Suppressor macrophage (primary cell): ENCODE results near the gene OR1K1.
"Not testable (repeated sequence)": the region's sequence is repeated elsewhere in the genome, so short reads cannot be mapped to it uniquely, and the experiment has no call there.

Source experiments
- DNase-seq, 4 experiments: peaks; one replicate each; pipeline ENCODE4 v3.0.0-alpha.2; 2020 to 2022
- total RNA-seq, 17 experiments: gene quantifications; one replicate each; lab custom pipeline; 2026; ENCODE audit warnings: mixed read lengths in 6 of 17, inconsistent platforms in 3 of 17; lab: John Stamatoyannopoulos, UW

The OR1K1 gene
- total RNA-seq, result 0 to 0.55 (median 0) reads per million in 17 experiments

GRCh38 chr9:122800066-122801060 lies at the start of gene OR1K1:
Gene OR1K1, plus strand, starts transcription at chr9:122800123. Its CDS starts 0 bp downstream, at chr9:122800123.
- no peak for DNase-seq

- no peak for DNase-seq
Observed at GRCh38 chr9:122754825-122755224, 45.1 kb upstream of the OR1K1 start.

- no peak for DNase-seq
Observed at GRCh38 chr9:122767817-122768216, 32.1 kb upstream of the OR1K1 start.

- no peak for DNase-seq
Observed at GRCh38 chr9:122777052-122777451, 22.9 kb upstream of the OR1K1 start.

GRCh38 chr9:122777935-122778627 lies 21.8 kb upstream of the OR1K1 start:
- DNase-seq, result no peak

- no peak for DNase-seq
Observed at GRCh38 chr9:122779181-122779580, 20.7 kb upstream of the OR1K1 start.

GRCh38 chr9:122780026-122780425 lies 19.9 kb upstream of the OR1K1 start:
- DNase-seq, result no peak

- no peak for DNase-seq
Observed at GRCh38 chr9:122781671-122782070, 18.3 kb upstream of the OR1K1 start.

- DNase-seq, result no peak
Observed at GRCh38 chr9:122785269-122785668, 14.7 kb upstream of the OR1K1 start.

- DNase-seq, result no peak
Observed at GRCh38 chr9:122786338-122786737, 13.6 kb upstream of the OR1K1 start.

GRCh38 chr9:122788831-122789230 lies 11.1 kb upstream of the OR1K1 start, which contains the start of gene OR5C1:
Gene OR5C1, plus strand, starts transcription at chr9:122788933. Its CDS starts 0 bp downstream, at chr9:122788933.
- no peak for DNase-seq

GRCh38 chr9:122789256-122790046 lies 10.5 kb upstream of the OR1K1 start:
- no peak for DNase-seq

GRCh38 chr9:122791872-122792669 lies 7.9 kb upstream of the OR1K1 start:
- DNase-seq, result no peak

- no peak for DNase-seq
Observed at GRCh38 chr9:122797316-122798063, 2.4 kb upstream of the OR1K1 start.

- DNase-seq, result no peak
Observed at GRCh38 chr9:122806661-122807060, 6.7 kb downstream of the OR1K1 start.

GRCh38 chr9:122807271-122807900 lies 7.5 kb downstream of the OR1K1 start:
- DNase-seq, result peak; percentile 52 to 81 (median 60)

- DNase-seq, result no peak
Observed at GRCh38 chr9:122808141-122808540, 8.2 kb downstream of the OR1K1 start.

GRCh38 chr9:122809261-122809660 lies 9.3 kb downstream of the OR1K1 start:
- not testable (repeated sequence) for DNase-seq

- peak; percentile 83 to 89 (median 86) for DNase-seq
Observed at GRCh38 chr9:122810306-122810946, 10.5 kb downstream of the OR1K1 start.

- DNase-seq, result no peak
Observed at GRCh38 chr9:122812736-122813135, 12.8 kb downstream of the OR1K1 start.
